Measurements from ENCODE around the gene ERFE.

DNA sequence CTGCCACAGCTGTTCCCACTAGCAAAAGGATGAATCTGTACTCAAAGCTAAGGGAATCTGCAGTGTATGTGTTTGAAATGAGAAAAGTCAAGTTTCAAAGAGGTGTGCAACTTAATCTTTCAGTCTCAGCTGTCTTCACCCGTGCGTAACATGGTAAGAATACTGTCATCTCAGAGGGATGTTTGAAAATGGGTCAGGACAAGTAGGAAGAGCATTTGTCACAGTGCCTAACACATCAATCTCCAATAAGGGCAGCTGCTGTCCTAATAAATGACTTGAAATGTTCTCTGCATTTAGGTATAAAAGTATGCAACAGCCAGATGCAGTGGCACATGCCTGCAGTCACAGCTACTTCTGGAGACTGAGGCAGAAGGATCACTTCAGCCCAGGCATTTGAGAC, 31.7 kb downstream of the ERFE start:
- TF ChIP-seq POLR2AphosphoS5 (IDR thresholded peaks at IDR 0.05): no peak
- TF ChIP-seq, protein P1, sequence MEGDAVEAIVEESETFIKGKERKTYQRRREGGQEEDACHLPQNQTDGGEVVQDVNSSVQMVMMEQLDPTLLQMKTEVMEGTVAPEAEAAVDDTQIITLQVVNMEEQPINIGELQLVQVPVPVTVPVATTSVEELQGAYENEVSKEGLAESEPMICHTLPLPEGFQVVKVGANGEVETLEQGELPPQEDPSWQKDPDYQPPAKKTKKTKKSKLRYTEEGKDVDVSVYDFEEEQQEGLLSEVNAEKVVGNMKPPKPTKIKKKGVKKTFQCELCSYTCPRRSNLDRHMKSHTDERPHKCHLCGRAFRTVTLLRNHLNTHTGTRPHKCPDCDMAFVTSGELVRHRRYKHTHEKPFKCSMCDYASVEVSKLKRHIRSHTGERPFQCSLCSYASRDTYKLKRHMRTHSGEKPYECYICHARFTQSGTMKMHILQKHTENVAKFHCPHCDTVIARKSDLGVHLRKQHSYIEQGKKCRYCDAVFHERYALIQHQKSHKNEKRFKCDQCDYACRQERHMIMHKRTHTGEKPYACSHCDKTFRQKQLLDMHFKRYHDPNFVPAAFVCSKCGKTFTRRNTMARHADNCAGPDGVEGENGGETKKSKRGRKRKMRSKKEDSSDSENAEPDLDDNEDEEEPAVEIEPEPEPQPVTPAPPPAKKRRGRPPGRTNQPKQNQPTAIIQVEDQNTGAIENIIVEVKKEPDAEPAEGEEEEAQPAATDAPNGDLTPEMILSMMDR (IDR thresholded peaks at IDR 0.05): no peak
- TF ChIP-seq POLR2A (IDR thresholded peaks at IDR 0.05; ENCODE audit: low read depth): no peak

All from esophagus muscularis mucosa (tissue), 3 donors.